NCI-H1436 treated with DMSO at 0.1 percent for 48 hours (cell line): ENCODE measurements around the gene TMOD1.

Experiments used
- DNase-seq: peaks from one replicate; lab custom pipeline; 2025; lab: John Stamatoyannopoulos, UW

TMOD1 gene

DNA sequence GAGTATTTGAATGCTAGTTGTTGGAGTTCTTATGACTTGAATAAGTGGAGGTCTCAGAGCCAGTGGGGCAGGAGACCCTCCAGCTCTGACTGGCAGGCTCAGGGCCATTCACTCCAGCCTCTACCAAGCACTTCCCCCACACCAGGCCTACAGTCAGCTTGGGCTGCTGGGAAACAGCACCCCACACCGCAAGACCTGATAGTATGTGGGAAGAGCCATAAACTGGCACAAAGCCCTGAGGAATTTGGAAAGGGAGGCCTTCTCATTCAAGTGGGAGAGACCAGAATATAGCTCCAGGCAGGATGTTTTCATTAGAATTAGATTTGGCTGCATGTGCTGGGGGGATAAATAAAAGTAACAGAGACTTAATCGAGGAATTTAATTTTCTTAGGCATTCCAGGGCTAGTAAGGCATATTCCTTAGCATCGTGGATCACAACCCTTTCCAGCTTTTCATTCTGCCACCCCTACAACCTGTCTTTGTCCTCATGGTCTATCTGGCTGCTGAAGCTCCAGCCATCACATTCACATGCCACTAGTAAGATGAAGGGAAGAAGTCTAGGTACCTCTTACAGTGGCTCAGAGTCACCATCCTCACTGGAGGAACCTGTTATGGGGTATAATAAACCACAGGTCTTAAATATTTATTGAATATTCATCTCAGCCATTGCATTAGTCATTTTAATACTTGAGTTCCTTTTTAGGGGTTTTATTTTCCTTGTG, 47.5 kb downstream of the TMOD1 start:
- no peak for DNase-seq

DNA sequence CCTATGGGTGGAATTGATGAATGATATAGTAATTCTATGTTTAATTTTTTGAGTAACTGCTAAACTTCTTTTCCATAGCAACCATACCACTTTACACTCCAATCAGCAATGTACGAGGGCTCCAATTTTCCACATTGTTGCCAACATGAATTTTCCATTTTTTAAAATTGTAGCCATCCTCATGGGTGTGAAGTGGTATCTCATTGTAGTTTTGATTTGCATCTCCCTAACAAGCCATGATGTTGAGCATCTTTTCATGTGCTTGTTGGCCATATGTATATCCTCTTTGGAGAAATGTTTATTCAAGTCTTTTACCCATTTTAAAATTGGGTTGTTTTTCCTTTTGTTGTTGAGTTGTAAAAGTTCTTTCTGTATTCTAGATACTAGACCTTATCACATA, 48.9 kb downstream of the TMOD1 start:
- DNase-seq, result no peak

DNA sequence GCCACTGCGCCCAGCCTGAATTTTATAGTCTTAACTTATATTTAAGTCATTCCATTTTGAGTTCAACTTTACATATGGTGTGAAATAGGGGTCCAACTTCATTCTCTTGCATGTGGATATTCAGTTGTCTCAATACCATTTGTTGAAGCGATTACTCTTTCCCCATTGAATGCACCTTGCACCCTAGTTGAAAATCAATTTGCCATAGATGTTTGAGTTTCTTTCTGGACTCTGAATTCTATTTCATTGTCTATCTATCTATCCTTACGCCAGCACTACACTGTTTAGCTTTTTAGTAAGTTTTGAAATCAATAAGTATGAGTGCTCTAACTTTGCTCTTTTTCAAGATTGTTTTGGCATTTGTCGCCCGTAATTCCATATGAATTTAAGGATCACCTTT, 49.8 kb downstream of the TMOD1 start:
- no peak for DNase-seq

- DNase-seq, result no peak
These were observed 51.7 kb downstream of the TMOD1 start for GRCh38 chr9:97553141-97553540.

DNA sequence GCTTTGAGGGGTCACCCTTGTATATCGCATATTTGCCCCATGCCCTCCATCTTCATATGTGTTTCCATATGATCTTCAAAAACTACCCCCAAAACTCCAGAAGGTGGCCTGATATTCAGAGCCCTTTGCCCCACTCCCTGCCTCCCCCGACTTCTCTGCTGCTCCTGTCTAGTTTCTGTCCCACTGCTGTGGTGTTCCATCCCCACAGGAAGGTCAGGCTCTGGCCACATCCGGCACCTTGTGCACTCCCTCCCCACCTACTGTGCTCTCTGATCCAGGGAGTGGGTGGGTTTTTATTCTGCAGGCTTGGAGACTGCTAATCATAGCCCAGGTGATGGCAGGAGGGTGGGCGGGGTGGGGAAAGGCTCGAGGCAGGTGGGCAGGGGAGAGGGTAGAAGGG, 52.4 kb downstream of the TMOD1 start:
- DNase-seq, result no peak

DNA sequence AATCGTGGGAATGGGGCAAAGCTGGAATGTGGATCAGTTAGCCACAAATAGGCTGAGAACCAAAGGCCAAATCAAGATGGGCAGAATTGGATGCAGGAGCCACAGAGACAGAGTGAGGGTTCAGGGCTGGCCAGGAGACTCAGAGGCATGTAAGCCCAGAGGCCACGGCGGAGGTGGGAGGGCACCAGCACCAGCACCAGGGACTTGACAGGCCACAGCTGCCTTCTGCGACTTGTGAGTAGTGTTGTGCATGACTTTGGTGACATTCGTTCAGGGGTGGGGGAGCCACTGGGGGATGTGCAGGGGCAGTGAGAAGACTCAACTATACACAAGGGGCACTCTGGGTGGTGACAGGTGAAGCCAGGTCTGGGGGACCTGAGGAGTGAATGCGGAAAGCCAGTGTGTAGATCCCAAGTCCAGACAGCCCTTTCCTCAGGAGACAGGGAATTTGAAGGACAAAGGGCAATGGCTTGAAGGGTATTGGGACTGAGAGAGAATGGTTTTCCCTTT, 53.2 kb downstream of the TMOD1 start:
- no peak for DNase-seq

- DNase-seq, result peak; percentile 36
These were observed 53.7 kb downstream of the TMOD1 start for GRCh38 chr9:97555164-97555563.

DNA sequence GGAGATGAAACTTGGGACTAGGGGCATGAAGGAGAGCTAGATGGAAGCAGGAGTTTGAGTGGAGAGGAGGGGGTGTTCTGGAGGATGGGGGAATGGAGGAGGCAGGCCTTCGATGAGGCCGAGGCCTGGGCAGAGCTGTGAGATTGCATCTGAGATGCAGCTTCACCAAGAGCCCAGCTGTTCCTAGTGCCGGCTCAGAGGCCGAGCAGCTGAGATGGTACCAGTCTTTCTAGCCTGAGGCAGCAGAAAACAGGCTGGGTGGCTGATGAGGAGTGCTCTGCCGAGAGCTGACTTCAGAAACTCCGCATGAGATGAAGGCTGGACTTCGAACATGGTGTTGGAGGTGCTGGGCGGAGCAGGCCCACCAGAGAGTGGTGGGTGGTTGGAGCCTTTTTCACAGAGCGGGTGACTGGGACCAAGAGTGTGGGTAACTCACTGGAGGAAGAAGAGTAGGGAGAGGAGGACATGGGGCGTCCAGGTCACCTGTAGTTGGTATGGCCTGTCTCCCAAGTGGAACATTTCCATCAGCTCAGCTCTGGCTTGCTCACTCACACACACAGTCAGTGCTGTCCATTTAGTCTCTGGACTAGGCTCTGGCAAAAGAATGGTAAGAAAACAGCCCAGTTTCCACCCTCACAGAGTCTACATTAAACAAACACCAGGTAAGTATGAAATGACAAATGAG, 54.7 kb downstream of the TMOD1 start:
- DNase-seq, result no peak

GRCh38 chr9:97556721-97557605, 55.5 kb downstream of the TMOD1 start:
- no peak for DNase-seq

GRCh38 chr9:97557606-97558095, 56.2 kb downstream of the TMOD1 start:
- no peak for DNase-seq

DNA sequence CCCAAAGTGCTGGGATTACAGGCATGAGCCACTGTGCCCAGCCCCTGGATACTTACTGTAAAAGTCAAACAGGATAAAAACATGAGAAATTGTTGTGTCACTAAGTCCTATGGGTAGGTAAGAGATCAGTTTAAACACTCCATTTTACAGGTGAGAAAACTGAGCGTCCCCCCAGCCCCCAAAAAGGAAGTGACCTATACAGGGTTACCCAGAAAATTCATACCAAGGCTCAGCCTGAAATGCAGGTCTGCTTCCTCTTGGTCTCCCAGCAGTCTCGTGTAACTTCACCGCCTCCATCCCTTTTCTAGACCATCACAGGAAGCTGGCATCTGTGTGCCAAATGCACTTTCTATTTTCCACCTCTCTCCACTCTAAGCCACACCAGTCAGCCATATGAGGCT, 57.2 kb downstream of the TMOD1 start:
- no peak for DNase-seq

GRCh38 chr9:97559111-97559514, 57.6 kb downstream of the TMOD1 start:
- DNase-seq, result no peak

GRCh38 chr9:97560154-97560553, 58.7 kb downstream of the TMOD1 start:
- no peak for DNase-seq

GRCh38 chr9:97560851-97561250, 59.4 kb downstream of the TMOD1 start:
- DNase-seq, result no peak

DNA sequence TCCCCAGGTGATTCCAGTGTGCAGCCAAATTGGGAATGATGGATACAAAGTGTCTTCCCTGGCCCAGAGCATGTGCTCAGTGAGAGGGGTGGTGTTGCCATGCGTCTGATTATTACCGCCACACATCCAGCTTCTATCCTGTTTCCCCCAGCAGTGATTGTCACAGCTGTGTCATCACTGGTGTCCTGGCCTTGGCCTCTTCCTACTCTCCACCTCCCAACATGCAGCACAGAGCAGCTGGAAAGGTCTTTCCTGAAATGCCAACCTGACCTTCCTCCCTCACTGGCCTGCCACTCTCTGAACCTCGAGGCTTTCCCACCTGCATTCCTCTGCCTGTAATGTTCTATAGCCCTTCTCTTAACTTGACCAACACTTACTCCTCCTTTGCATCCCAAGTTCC, 60.0 kb downstream of the TMOD1 start:
- DNase-seq, result no peak

- no peak for DNase-seq
These were observed 61.1 kb downstream of the TMOD1 start for GRCh38 chr9:97562542-97562941.

DNA sequence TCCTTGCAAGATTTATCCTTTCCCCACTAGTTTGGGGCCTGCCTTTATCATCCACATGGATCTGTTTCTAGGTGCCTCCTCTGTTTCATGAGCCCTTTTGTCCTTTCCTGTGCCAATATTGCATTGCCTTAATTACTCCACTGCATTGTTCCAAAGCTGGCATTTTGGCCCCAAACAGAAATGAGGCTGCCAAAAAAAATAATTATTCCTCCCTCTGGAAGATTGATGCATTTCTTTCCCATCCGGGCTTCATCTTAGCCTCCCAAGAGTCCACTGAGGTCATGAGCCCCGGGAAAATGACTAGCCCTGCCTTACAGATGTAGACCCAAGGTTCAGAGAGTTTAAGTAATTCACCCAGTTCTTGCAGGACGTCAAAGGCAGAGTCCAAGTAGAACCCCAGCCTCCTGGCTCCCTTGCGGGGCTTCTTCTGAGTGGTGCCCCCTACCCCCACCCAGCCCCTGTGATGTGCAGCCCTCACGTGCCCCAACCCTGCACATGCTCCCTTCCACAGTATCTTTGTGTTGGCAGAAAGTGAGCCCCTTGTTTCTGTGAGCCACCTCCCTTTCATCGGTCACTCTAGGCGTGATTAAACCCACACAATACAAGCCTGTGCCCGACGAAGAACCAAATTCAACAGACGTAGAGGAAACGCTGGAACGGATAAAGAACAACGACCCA, 62.1 kb downstream of the TMOD1 start:
- no peak for DNase-seq

GRCh38 chr9:97564291-97565175, 63.1 kb downstream of the TMOD1 start:
- DNase-seq, result no peak

GRCh38 chr9:97565262-97565661, 63.8 kb downstream of the TMOD1 start:
- no peak for DNase-seq

DNA sequence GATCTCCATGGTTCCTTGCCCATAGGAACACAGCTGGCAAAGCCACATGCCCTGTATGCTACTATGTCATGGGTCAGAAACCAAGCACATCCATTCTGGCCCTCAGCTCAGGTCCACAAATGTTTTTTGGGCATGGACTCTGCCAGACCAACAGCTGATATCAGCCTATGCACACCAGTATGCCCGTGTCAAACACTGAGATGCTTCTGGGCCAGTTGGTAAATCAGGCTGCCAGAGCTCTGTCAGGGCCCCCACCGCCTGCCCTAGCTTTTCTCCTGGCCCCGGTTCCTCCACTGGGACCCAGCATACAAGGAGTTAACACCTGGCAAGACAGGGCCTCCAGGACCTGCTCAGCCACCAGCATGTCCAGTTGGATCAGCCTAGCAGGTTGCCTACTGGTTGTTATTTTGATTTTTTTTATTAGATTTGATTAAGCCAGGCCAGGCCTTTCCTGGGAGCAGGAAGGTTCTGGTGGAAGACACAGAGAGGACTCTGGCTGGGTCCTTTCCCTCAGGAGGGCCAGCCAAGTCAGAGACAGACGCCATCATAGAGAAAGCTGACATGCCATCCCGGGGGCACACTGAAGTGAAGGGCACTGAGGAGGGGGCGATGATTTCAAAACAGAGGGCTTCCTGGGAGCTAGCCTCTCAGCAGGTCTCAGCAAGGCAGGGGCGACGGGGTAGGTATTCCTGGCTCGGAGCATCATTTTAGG, 65.9 kb downstream of the TMOD1 start:
- no peak for DNase-seq
